ENCODE measurements around the gene SH3GLB1. TPM values are rescaled to one million over a fixed set of nuclear protein-coding genes. Genes with fewer than 3 reads are reported as not detected.

SH3GLB1 gene
- total RNA-seq, 1 experiment from 2014 or later: 108 TPM

GRCh38 chr1:86747304-86747703 lies 42.9 kb downstream of the SH3GLB1 start:
- CTCF ChIA-PET: interaction anchor here (0.6 to 0.7 kb wide), 3 partner anchors 276 to 912 kb away, joined by 3 read pairs; no protein-coding TSS in a partner anchor
- Mint-ChIP-seq H3K27me3 (ENCODE audit: insufficient read depth, unreplicated experiment) (no peaks in the 10 kb centered on the region), H3K9me3 (ENCODE audit: unreplicated experiment) (no peaks in the 10 kb centered on the region), H3K36me3 (ENCODE audit: insufficient read depth, unreplicated experiment) (peaks cover 52% of the 10 kb centered on the region), H3K27ac (ENCODE audit: low read depth, unreplicated experiment) (no peak overlapping the region), H3K4me3 (ENCODE audit: unreplicated experiment) (no peak overlapping the region), H3K4me1 (ENCODE audit: insufficient read depth, unreplicated experiment) (no peaks in the 10 kb centered on the region)
- no peak for DNase-seq (ENCODE audit: unreplicated experiment)
- intact Hi-C loops (cut with micrococcal nuclease): no loop called here
- no peak for TF ChIP-seq CTCF (IDR thresholded peaks at IDR 0.05; ENCODE audit: unreplicated experiment)
- POLR2A ChIA-PET: interaction anchor here (0.9 kb wide), 1 partner anchor 10 kb away, joined by 3 read pairs; no protein-coding TSS in a partner anchor
- BruUV-seq (replicated peaks): no TSS peak

- Mint-ChIP-seq H3K27ac (ENCODE audit: low read depth, unreplicated experiment) (no peak overlapping the region), H3K4me1 (ENCODE audit: insufficient read depth, unreplicated experiment) (no peaks in the 10 kb centered on the region), H3K4me3 (ENCODE audit: unreplicated experiment) (no peak overlapping the region), H3K9me3 (ENCODE audit: unreplicated experiment) (no peaks in the 10 kb centered on the region), H3K36me3 (ENCODE audit: insufficient read depth, unreplicated experiment) (peaks cover 39% of the 10 kb centered on the region), H3K27me3 (ENCODE audit: insufficient read depth, unreplicated experiment) (no peaks in the 10 kb centered on the region)
- no peak for TF ChIP-seq CTCF (IDR thresholded peaks at IDR 0.05; ENCODE audit: unreplicated experiment)
- ChIA-PET POLR2A (interaction anchor here (1.2 to 1.3 kb wide), 2 partner anchors 32 to 44 kb away, joined by 3 to 7 read pairs; partner anchors contain the start of gene SH3GLB1), CTCF (interaction anchor here (0.6 to 1.2 kb wide), 5 partner anchors 12 to 728 kb away, joined by 3 to 4 read pairs (median 3); no protein-coding TSS in a partner anchor)
- DNase-seq (ENCODE audit: unreplicated experiment): no peak
- intact Hi-C loops (cut with micrococcal nuclease): no loop called here
- no TSS peak for BruUV-seq (replicated peaks)
These were observed 44.4 kb downstream of the SH3GLB1 start for GRCh38 chr1:86748622-86749373.

GRCh38 chr1:86750076-86750475 lies 45.7 kb downstream of the SH3GLB1 start:
- TF ChIP-seq CTCF (IDR thresholded peaks at IDR 0.05; ENCODE audit: unreplicated experiment): no peak
- POLR2A ChIA-PET: interaction anchor here (1.2 to 1.5 kb wide), 3 partner anchors 31 to 45 kb away, joined by 3 to 7 read pairs (median 4); partner anchors contain the start of gene SH3GLB1
- intact Hi-C loops (cut with micrococcal nuclease): no loop called here
- H3K9me3 Mint-ChIP-seq (ENCODE audit: unreplicated experiment): no peaks in the 10 kb centered on the region
- H3K27ac Mint-ChIP-seq (ENCODE audit: low read depth, unreplicated experiment): no peak overlapping the region
- no peak for DNase-seq (ENCODE audit: unreplicated experiment)
- H3K27me3 Mint-ChIP-seq (ENCODE audit: insufficient read depth, unreplicated experiment): no peaks in the 10 kb centered on the region
- H3K4me1 Mint-ChIP-seq (ENCODE audit: insufficient read depth, unreplicated experiment): no peaks in the 10 kb centered on the region
- CTCF ChIA-PET: interaction anchor here (0.8 to 1.2 kb wide), 4 partner anchors 8 to 19 kb away, joined by 3 to 6 read pairs (median 3); no protein-coding TSS in a partner anchor
- no TSS peak for BruUV-seq (replicated peaks)
- peaks cover 26% of the 10 kb centered on the region for H3K36me3 Mint-ChIP-seq (ENCODE audit: insufficient read depth, unreplicated experiment)
- no peak overlapping the region for H3K4me3 Mint-ChIP-seq (ENCODE audit: unreplicated experiment)

- ChIA-PET CTCF (interaction anchor here (1.0 kb wide), 1 partner anchor 10 kb away, joined by 6 read pairs; no protein-coding TSS in a partner anchor), POLR2A (interaction anchor here (1.2 to 1.5 kb wide), 3 partner anchors 30 to 46 kb away, joined by 3 to 7 read pairs (median 4); partner anchors contain the start of gene SH3GLB1)
- no peaks in the 10 kb centered on the region for H3K4me1 Mint-ChIP-seq (ENCODE audit: insufficient read depth, unreplicated experiment)
- DNase-seq (ENCODE audit: unreplicated experiment): no peak
- no peaks in the 10 kb centered on the region for H3K9me3 Mint-ChIP-seq (ENCODE audit: unreplicated experiment)
- intact Hi-C loops (cut with micrococcal nuclease): no loop called here
- H3K36me3 Mint-ChIP-seq (ENCODE audit: insufficient read depth, unreplicated experiment): peaks cover 21% of the 10 kb centered on the region
- H3K27ac Mint-ChIP-seq (ENCODE audit: low read depth, unreplicated experiment): no peak overlapping the region
- no peak overlapping the region for H3K4me3 Mint-ChIP-seq (ENCODE audit: unreplicated experiment)
- no TSS peak for BruUV-seq (replicated peaks)
- no peak for TF ChIP-seq CTCF (IDR thresholded peaks at IDR 0.05; ENCODE audit: unreplicated experiment)
- no peaks in the 10 kb centered on the region for H3K27me3 Mint-ChIP-seq (ENCODE audit: insufficient read depth, unreplicated experiment)
These were observed 46.2 kb downstream of the SH3GLB1 start for GRCh38 chr1:86750530-86750929.

Measured in MCF 10A (cell line).